Trophoblast cell (in vitro differentiated cells and primary cell): ENCODE data around the gene ENPP6.

Experiments
- DNase-seq, 2 donors: peaks; one replicate each; pipeline ENCODE4 v3.0.0-alpha.2; 2016
- H2AFZ ChIP-seq: 2 replicates; pipeline ENCODE4 v1.6.1; 2013; ENCODE audit warnings: low read length, moderate library complexity, mild to moderate bottlenecking; ENCODE audit not compliant: insufficient read depth, poor library complexity
- H2AK5ac ChIP-seq: 2 replicates; pipeline ENCODE4 v1.6.1; 2013; ENCODE audit warnings: mild to moderate bottlenecking, low read length
- H2BK120ac ChIP-seq: 2 replicates; pipeline ENCODE4 v1.6.1; 2013; ENCODE audit warnings: low read length, mild to moderate bottlenecking, moderate library complexity; ENCODE audit not compliant: insufficient read depth, poor library complexity
- H2BK12ac ChIP-seq: 2 replicates; pipeline ENCODE4 v1.6.1; 2013; ENCODE audit warnings: mild to moderate bottlenecking, low read length, moderate library complexity
- H2BK5ac ChIP-seq: 2 replicates; pipeline ENCODE4 v1.6.1; 2013; ENCODE audit warnings: low read length, low read depth, moderate library complexity, mild to moderate bottlenecking; ENCODE audit not compliant: poor library complexity
- H3K14ac ChIP-seq: 2 replicates; pipeline ENCODE4 v1.6.1; 2013; ENCODE audit warnings: mild to moderate bottlenecking, low read length
- H3K18ac ChIP-seq: 2 replicates; pipeline ENCODE4 v1.6.1; 2013; ENCODE audit warnings: mild to moderate bottlenecking, low read length
- H3K23ac ChIP-seq: 2 replicates; pipeline ENCODE4 v1.6.1; 2013; ENCODE audit warnings: low read length
- H3K27ac ChIP-seq: 2 replicates; pipeline ENCODE4 v1.5.1; 2013; ENCODE audit warnings: low read depth, mild to moderate bottlenecking, inconsistent platforms, low read length, moderate library complexity
- H3K27me3 ChIP-seq: 2 replicates; pipeline ENCODE4 v1.6.1; 2013; ENCODE audit warnings: inconsistent platforms, mild to moderate bottlenecking, low read length, moderate library complexity; ENCODE audit not compliant: insufficient read depth
- H3K36me3 ChIP-seq, 2 experiments: 1 replicate in 1 of 2; 2 replicates in 1 of 2; pipeline ENCODE4 v1.6.1; 2013; ENCODE audit warnings: low read length in 2 of 2, mild to moderate bottlenecking in 2 of 2, moderate library complexity in 1 of 2; ENCODE audit not compliant: insufficient read depth in 2 of 2, control insufficient read depth in 1 of 2
- H3K4ac ChIP-seq: 2 replicates; pipeline ENCODE4 v1.6.1; 2013; ENCODE audit warnings: low read depth, mild to moderate bottlenecking, low read length, moderate library complexity
- H3K4me1 ChIP-seq, 2 experiments: 1 replicate in 1 of 2; 2 replicates in 1 of 2; pipeline ENCODE4 v1.6.1; 2013; ENCODE audit warnings: low read length in 2 of 2, mild to moderate bottlenecking in 2 of 2, moderate library complexity in 1 of 2; ENCODE audit not compliant: insufficient read depth in 2 of 2, control insufficient read depth in 1 of 2
- H3K4me2 ChIP-seq: 2 replicates; pipeline ENCODE4 v1.6.1; 2013; ENCODE audit warnings: inconsistent platforms, mild to moderate bottlenecking, low read length, moderate library complexity
- H3K4me3 ChIP-seq: 2 replicates; pipeline ENCODE4 v1.5.1; 2013; ENCODE audit warnings: mild to moderate bottlenecking, low read depth, low read length, inconsistent platforms
- H3K79me1 ChIP-seq: one replicate; pipeline ENCODE4 v1.6.1; 2013; ENCODE audit warnings: low read length
- H3K79me2 ChIP-seq: 2 replicates; pipeline ENCODE4 v1.6.1; 2013; ENCODE audit warnings: low read length, mild to moderate bottlenecking; ENCODE audit not compliant: control insufficient read depth, insufficient read depth, poor library complexity
- H3K9ac ChIP-seq: 2 replicates; pipeline ENCODE4 v1.6.1; 2013; ENCODE audit warnings: mild to moderate bottlenecking, low read length
- H3K9me3 ChIP-seq: 2 replicates; pipeline ENCODE4 v1.6.1; 2013; ENCODE audit warnings: low read depth, mild to moderate bottlenecking, control low read depth, inconsistent platforms, low read length; ENCODE audit not compliant: insufficient read depth
- H4K12ac ChIP-seq: 2 replicates; pipeline ENCODE4 v1.6.1; 2013; ENCODE audit warnings: low read depth, mild to moderate bottlenecking, low read length, moderate library complexity
- H4K8ac ChIP-seq: 2 replicates; pipeline ENCODE4 v1.6.1; 2013; ENCODE audit warnings: low read depth, mild to moderate bottlenecking, low read length, moderate library complexity
- H4K91ac ChIP-seq: one replicate; pipeline ENCODE4 v1.6.1; 2013; ENCODE audit warnings: low read depth, mild to moderate bottlenecking, low read length, moderate library complexity
- WGBS: extraction: QIAGEN DNeasy Blood & Tissue Kit; methylation state at CpG from one replicate; pipeline ENCODE4 v1.1.7; 2013; ENCODE audit warnings: missing lambda C conversion rate; ENCODE audit not compliant: insufficient read length, insufficient coverage; ENCODE audit errors: extremely low coverage; 5-methylcytosine and 5-hydroxymethylcytosine counted together

ENPP6 gene

GRCh38 chr4:184247421-184247820 is 29.7 kb upstream of the ENPP6 start:
- H3K9me3 ChIP-seq, result no peaks in the 10 kb centered on the region
- peaks cover 6% of the 10 kb centered on the region for H3K79me1 ChIP-seq
- H4K91ac ChIP-seq, result no peak overlapping the region
- H3K18ac ChIP-seq, result no peak overlapping the region
- H2AK5ac ChIP-seq, result no peak overlapping the region
- WGBS, result no CpG with 5 or more reads among the region's 1 CpG
- no peaks in the 10 kb centered on the region for H3K27me3 ChIP-seq
- no peak overlapping the region for H3K23ac ChIP-seq
- no peak overlapping the region for H4K8ac ChIP-seq
- H3K14ac ChIP-seq, result no peak overlapping the region
- H2BK5ac ChIP-seq, result no peak overlapping the region
- no peak overlapping the region for H3K4me3 ChIP-seq
- no peak overlapping the region for H2BK12ac ChIP-seq
- H3K4me2 ChIP-seq, result no peak overlapping the region
- no peak for DNase-seq
- H3K4ac ChIP-seq, result no peak overlapping the region
- H2AFZ ChIP-seq, result no peak overlapping the region
- H3K9ac ChIP-seq, result no peak overlapping the region
- H3K4me1 ChIP-seq, result peaks cover 0 to 4% of the 10 kb centered on the region in 2 experiments
- H3K36me3 ChIP-seq, result no peaks in the 10 kb centered on the region
- no peaks in the 10 kb centered on the region for H3K79me2 ChIP-seq
- H2BK120ac ChIP-seq, result no peak overlapping the region
- H4K12ac ChIP-seq, result no peak overlapping the region
- no peak overlapping the region for H3K27ac ChIP-seq

GRCh38 chr4:184246426-184246825 is 28.8 kb upstream of the ENPP6 start:
- Histone ChIP-seq H4K91ac (no peak overlapping the region), H4K12ac (no peak overlapping the region), H3K36me3 (no peaks in the 10 kb centered on the region), H3K4me2 (no peak overlapping the region), H3K4me1 (peaks cover 0 to 4% of the 10 kb centered on the region in 2 experiments), H3K18ac (no peak overlapping the region), H3K79me1 (peaks cover 6% of the 10 kb centered on the region), H2BK120ac (no peak overlapping the region), H2AK5ac (no peak overlapping the region), H3K27me3 (no peaks in the 10 kb centered on the region), H3K23ac (peak overlapping the region; percentile 40), H2BK12ac (no peak overlapping the region), H4K8ac (no peak overlapping the region), H3K4ac (no peak overlapping the region), H3K9me3 (no peaks in the 10 kb centered on the region), H2AFZ (no peak overlapping the region), H3K14ac (no peak overlapping the region), H3K27ac (no peak overlapping the region), H2BK5ac (no peak overlapping the region), H3K9ac (no peak overlapping the region), H3K4me3 (no peak overlapping the region), H3K79me2 (no peaks in the 10 kb centered on the region)
- no peak for DNase-seq
- WGBS, result no CpG with 5 or more reads among the region's 7 CpGs

- no peak for DNase-seq
- Histone ChIP-seq H2BK120ac (no peak overlapping the region), H4K12ac (no peak overlapping the region), H4K8ac (no peak overlapping the region), H4K91ac (no peak overlapping the region), H3K4me1 (no peaks in the 10 kb centered on the region), H2BK12ac (no peak overlapping the region), H3K18ac (no peak overlapping the region), H3K79me2 (no peaks in the 10 kb centered on the region), H3K23ac (no peak overlapping the region), H2BK5ac (no peak overlapping the region), H2AFZ (no peak overlapping the region), H3K4me3 (no peak overlapping the region), H3K79me1 (no peaks in the 10 kb centered on the region), H3K9ac (no peak overlapping the region), H3K27me3 (no peaks in the 10 kb centered on the region), H3K36me3 (no peaks in the 10 kb centered on the region), H3K9me3 (no peaks in the 10 kb centered on the region), H3K14ac (no peak overlapping the region), H3K4ac (no peak overlapping the region), H3K27ac (no peak overlapping the region), H2AK5ac (no peak overlapping the region), H3K4me2 (no peak overlapping the region)
- no CpG with 5 or more reads among the region's 8 CpGs for WGBS
These were observed 20.5 kb upstream of the ENPP6 start for GRCh38 chr4:184238072-184238745.

- no peak overlapping the region for H2AFZ ChIP-seq
- no CpG with 5 or more reads among the region's 2 CpGs for WGBS
- no peak overlapping the region for H3K4ac ChIP-seq
- no peaks in the 10 kb centered on the region for H3K79me1 ChIP-seq
- H3K18ac ChIP-seq, result no peak overlapping the region
- no peak overlapping the region for H3K4me2 ChIP-seq
- no peak for DNase-seq
- no peaks in the 10 kb centered on the region for H3K79me2 ChIP-seq
- H3K27ac ChIP-seq, result no peak overlapping the region
- no peak overlapping the region for H3K9ac ChIP-seq
- H2BK5ac ChIP-seq, result no peak overlapping the region
- H3K9me3 ChIP-seq, result no peaks in the 10 kb centered on the region
- H4K12ac ChIP-seq, result no peak overlapping the region
- H2BK12ac ChIP-seq, result no peak overlapping the region
- no peak overlapping the region for H4K8ac ChIP-seq
- H3K36me3 ChIP-seq, result no peaks in the 10 kb centered on the region
- H4K91ac ChIP-seq, result no peak overlapping the region
- H3K4me1 ChIP-seq, result no peaks in the 10 kb centered on the region
- H3K14ac ChIP-seq, result no peak overlapping the region
- H2BK120ac ChIP-seq, result no peak overlapping the region
- H2AK5ac ChIP-seq, result no peak overlapping the region
- H3K27me3 ChIP-seq, result no peaks in the 10 kb centered on the region
- H3K23ac ChIP-seq, result no peak overlapping the region
- no peak overlapping the region for H3K4me3 ChIP-seq
These were observed 19.9 kb upstream of the ENPP6 start for GRCh38 chr4:184237612-184238011.
